Adipocyte (in vitro differentiated cells): ENCODE results near the gene CAMK1G.

ENCODE experiments used
- DNase-seq: peaks from one replicate; pipeline ENCODE4 v3.0.0-alpha.2; 2015; ENCODE audit warnings: low read depth
- H3K27me3 ChIP-seq: replicated peaks from 2 replicates; pipeline ENCODE4 v1.7.0; 2013; ENCODE audit warnings: mild to moderate bottlenecking, low read length, moderate library complexity; ENCODE audit not compliant: control insufficient read depth, insufficient read depth
- H3K36me3 ChIP-seq: 2 replicates; pipeline ENCODE4 v1.7.0; 2013; ENCODE audit warnings: low read length, mild to moderate bottlenecking, moderate library complexity; ENCODE audit not compliant: control insufficient read depth, insufficient read depth, severe bottlenecking
- H3K4me1 ChIP-seq: 2 replicates; pipeline ENCODE4 v1.7.0; 2013; ENCODE audit warnings: mild to moderate bottlenecking, low read length, moderate library complexity; ENCODE audit not compliant: control insufficient read depth, insufficient read depth
- H3K4me3 ChIP-seq: 2 replicates; pipeline ENCODE4 v1.7.0; 2013; ENCODE audit warnings: mild to moderate bottlenecking, low read length, moderate library complexity
- H3K9ac ChIP-seq: 2 replicates; pipeline ENCODE4 v1.7.0; 2013; ENCODE audit warnings: mild to moderate bottlenecking, low read length, moderate library complexity
- H3K9me3 ChIP-seq: 2 replicates; pipeline ENCODE4 v1.7.0; 2013; ENCODE audit warnings: mild to moderate bottlenecking, low read length, moderate library complexity; ENCODE audit not compliant: control insufficient read depth

CAMK1G gene

DNA sequence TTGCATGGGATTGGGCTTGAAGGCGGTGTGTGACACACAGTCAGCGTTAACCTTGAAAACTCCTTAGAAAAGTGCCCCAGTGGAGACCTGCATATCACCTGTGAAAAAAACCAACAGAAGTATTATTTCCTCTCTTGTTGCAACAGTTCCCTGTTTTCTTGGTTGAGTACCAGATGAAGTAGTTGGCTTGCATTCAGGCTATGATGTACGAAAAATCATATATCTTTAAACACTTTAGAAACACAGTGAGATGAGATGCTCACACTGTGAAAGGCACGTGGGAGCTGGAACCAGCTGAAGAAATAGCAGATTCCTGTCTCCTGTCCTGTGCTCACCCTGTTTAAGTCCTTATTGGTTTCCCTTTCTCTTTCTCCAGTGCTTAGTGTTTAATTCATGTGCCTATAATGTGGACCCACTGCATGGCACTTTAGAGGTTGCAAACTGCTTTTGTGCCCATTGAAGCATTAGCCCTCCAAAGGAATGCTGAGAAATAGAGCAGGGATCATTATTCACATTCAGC lies 2.8 kb downstream of the CAMK1G start:
- Histone ChIP-seq H3K4me1 (peaks cover 14% of the 10 kb centered on the region), H3K36me3 (no peaks in the 10 kb centered on the region), H3K9me3 (no peaks in the 10 kb centered on the region), H3K4me3 (no peak overlapping the region), H3K27me3 (no peaks in the 10 kb centered on the region), H3K9ac (no peak overlapping the region)
- no peak for DNase-seq

DNA sequence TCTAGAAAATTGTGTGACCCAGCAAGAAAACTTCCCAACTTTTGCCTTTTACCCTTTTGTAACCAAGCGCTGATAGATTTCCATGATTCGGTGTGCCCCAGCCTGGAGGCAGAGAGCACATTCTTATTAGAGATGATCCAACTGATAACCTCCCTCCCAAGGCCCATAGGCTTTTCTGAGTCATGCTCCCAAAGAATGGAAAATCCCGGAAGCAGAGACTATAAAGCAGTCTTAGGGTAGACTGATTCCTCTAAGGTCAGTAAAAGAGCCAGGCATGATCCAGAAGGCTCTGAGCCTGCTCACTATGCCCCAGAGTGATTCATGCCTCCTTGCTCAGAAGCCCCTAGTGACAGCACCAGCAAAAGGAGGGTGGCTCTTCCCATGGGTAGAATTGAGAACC lies 4.3 kb downstream of the CAMK1G start:
- peak; percentile 46 for DNase-seq
- H3K4me1 ChIP-seq = peaks cover 14% of the 10 kb centered on the region
- no peaks in the 10 kb centered on the region for H3K27me3 ChIP-seq
- no peak overlapping the region for H3K4me3 ChIP-seq
- H3K36me3 ChIP-seq = no peaks in the 10 kb centered on the region
- H3K9me3 ChIP-seq = no peaks in the 10 kb centered on the region
- H3K9ac ChIP-seq = no peak overlapping the region

- H3K4me1 ChIP-seq = peaks cover 12% of the 10 kb centered on the region
- peak; percentile 15 for DNase-seq
- no peaks in the 10 kb centered on the region for H3K36me3 ChIP-seq
Measured at GRCh38 chr1:209589440-209589839, 5.9 kb downstream of the CAMK1G start.

GRCh38 chr1:209589863-209590262 lies 6.3 kb downstream of the CAMK1G start:
- H3K4me1 ChIP-seq = peaks cover 12% of the 10 kb centered on the region
- no peaks in the 10 kb centered on the region for H3K27me3 ChIP-seq

More at GRCh38 chr1:209589440-209589839, 5.9 kb downstream of the CAMK1G start:
- Histone ChIP-seq H3K27me3 (no peaks in the 10 kb centered on the region), H3K4me3 (no peak overlapping the region), H3K9me3 (no peaks in the 10 kb centered on the region), H3K9ac (no peak overlapping the region)

DNA sequence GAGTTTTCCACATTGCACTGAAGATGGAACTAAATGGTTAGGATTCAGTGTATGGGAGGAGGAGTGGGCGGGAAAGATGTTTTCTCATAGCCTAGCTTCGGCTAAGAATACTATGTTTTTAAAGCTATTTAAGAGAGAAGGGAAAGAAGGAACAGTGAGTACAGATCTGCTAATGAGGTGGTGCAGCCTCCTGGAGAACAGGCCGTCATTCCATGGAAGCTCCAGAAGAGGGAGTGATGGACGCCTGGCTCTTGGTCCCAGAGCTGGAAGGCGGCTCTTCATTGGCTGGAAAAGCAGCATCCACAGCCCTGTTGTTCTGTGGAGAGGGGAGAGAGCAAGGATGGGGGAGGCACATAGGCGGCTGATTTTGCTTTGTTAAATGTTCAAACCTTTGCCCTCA lies 6.9 kb downstream of the CAMK1G start:
- Histone ChIP-seq H3K4me3 (no peak overlapping the region), H3K9me3 (no peaks in the 10 kb centered on the region), H3K9ac (no peak overlapping the region), H3K27me3 (no peaks in the 10 kb centered on the region), H3K36me3 (no peaks in the 10 kb centered on the region), H3K4me1 (peaks cover 8% of the 10 kb centered on the region)
- peak; percentile 55 for DNase-seq

More at GRCh38 chr1:209589863-209590262, 6.3 kb downstream of the CAMK1G start:
- no peak overlapping the region for H3K9ac ChIP-seq
- no peak overlapping the region for H3K4me3 ChIP-seq
- DNase-seq = no peak
- no peaks in the 10 kb centered on the region for H3K9me3 ChIP-seq
- H3K36me3 ChIP-seq = no peaks in the 10 kb centered on the region

GRCh38 chr1:209593747-209594146 lies 10.2 kb downstream of the CAMK1G start:
- no peak for DNase-seq
- no peaks in the 10 kb centered on the region for H3K9me3 ChIP-seq

GRCh38 chr1:209594440-209594839 lies 10.9 kb downstream of the CAMK1G start:
- Histone ChIP-seq H3K36me3 (no peaks in the 10 kb centered on the region), H3K9ac (no peak overlapping the region), H3K9me3 (no peaks in the 10 kb centered on the region), H3K27me3 (no peaks in the 10 kb centered on the region), H3K4me3 (no peak overlapping the region), H3K4me1 (no peaks in the 10 kb centered on the region)
- no peak for DNase-seq

More at GRCh38 chr1:209593747-209594146, 10.2 kb downstream of the CAMK1G start:
- H3K4me1 ChIP-seq = no peaks in the 10 kb centered on the region
- H3K27me3 ChIP-seq = no peaks in the 10 kb centered on the region
- H3K9ac ChIP-seq = no peak overlapping the region
- H3K4me3 ChIP-seq = no peak overlapping the region
- no peaks in the 10 kb centered on the region for H3K36me3 ChIP-seq

DNA sequence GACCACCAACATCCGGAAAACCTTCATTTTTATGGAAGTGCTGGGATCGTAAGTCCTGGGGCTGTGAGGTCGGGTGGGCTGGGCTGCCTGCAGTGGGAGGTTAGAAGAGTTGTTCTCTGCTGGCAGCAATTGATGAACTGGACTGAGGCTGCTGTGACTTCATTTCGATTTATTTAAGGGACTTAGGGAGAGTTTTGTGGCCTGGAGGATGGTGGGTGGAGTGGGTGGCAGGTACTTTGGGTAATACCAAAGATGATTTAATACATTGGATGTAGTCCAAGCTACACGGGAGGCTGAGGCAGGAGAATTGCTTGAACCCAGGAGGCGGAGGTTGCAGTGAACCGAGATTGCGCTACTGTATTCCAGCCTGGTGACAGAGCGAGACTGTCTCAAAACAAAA lies 11.5 kb downstream of the CAMK1G start:
- no peak for DNase-seq
- Histone ChIP-seq H3K9ac (no peak overlapping the region), H3K4me3 (no peak overlapping the region), H3K9me3 (no peaks in the 10 kb centered on the region), H3K36me3 (no peaks in the 10 kb centered on the region), H3K4me1 (no peaks in the 10 kb centered on the region), H3K27me3 (no peaks in the 10 kb centered on the region)

DNA sequence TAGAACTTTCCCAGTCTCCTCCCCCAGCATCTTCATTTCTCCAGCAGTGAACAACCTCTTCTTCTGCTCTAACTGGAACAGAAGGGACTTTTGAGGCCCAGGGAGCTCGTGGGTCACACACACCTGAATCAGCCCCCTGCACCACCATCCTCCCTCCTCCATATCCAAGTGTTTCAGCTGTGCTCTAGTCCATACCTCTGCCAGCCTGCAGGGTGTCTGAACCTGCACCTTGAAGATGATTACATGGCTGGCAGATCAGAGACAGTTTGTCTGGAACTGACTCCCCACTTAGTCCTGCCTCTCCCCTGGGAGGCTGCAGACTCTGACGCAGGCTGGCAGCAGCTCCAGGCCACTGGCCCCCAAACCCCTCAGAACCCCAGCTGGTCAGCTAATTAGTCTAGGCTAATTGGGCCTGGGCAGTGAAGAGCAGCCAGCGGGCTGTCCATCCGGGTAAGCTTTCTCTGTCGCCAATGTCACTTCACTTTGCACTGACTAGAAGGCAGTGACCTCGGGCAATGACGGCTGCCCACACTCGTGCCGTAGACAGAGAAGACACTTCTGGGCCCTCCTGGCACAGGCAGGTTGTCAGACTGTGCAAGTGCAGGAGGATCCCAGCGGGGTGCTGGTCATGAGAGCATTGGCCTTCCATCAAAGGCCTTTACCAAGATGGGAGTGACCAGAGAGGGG lies 12.2 kb downstream of the CAMK1G start:
- no peaks in the 10 kb centered on the region for H3K36me3 ChIP-seq
- no peak for DNase-seq
- H3K9ac ChIP-seq = no peak overlapping the region
- no peaks in the 10 kb centered on the region for H3K4me1 ChIP-seq
- H3K27me3 ChIP-seq = no peaks in the 10 kb centered on the region
- no peaks in the 10 kb centered on the region for H3K9me3 ChIP-seq
- no peak overlapping the region for H3K4me3 ChIP-seq

DNA sequence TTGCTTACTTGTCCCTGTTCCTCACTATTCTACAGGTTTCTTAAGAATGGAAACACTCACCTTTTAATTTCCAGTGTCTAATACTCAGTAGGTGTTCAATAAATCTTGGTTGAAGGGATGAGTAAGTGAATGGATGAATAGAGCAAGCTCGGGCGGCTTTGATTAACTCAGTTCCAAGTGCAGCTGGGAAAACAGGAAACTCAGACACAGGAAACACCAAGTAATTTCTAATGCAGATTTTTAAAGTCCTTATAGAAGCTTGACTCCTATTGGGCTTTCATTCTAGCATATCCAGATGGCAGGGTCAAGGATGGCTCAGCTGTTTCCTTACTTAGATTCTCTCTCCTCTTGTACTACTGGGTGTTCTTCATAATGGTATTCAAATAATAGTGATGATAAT lies 14.0 kb downstream of the CAMK1G start:
- Histone ChIP-seq H3K36me3 (no peaks in the 10 kb centered on the region), H3K9ac (no peak overlapping the region), H3K27me3 (no peaks in the 10 kb centered on the region), H3K4me3 (no peak overlapping the region), H3K4me1 (peaks cover 2% of the 10 kb centered on the region), H3K9me3 (no peaks in the 10 kb centered on the region)
- DNase-seq = no peak

DNA sequence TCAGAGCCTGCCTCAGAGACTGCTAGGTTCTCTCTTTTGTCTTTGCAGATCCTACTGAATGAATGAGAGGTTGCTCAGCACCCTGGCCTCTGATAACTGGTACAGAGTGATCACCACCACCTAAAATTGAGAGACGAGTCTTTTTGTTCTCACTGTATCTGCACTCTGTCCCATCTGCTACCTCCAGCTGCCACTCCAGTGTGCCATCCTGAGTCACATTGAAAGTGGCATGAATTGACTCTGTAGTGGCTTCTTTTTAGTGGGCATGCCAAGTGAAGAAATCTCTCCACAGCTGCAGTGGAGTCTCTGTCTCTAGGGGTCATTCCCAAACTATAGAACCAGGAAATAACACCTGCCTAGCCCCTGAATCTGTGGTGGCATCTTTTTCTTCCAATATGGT lies 14.7 kb downstream of the CAMK1G start:
- H3K9ac ChIP-seq = no peak overlapping the region
- DNase-seq = no peak
- H3K27me3 ChIP-seq = no peaks in the 10 kb centered on the region

DNA sequence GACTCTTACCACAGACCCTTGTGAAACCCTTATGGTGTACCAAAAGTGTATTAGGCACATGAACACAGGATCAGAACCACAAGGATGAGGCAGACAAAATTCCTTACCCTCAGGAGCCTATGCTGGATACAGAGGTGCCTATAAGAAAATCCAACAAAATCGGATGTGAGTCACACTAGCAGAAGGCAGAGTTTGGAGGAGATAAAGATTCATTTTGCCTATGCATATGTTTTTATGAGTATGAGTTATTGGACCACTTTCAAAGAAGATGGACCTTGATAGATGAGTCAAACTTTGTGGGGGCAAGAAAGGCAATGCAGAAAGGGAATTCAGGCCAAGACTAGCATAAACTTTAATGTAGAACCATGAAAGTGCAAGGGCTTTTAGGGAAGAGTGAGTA lies 17.0 kb downstream of the CAMK1G start:
- DNase-seq = no peak
- Histone ChIP-seq H3K36me3 (no peaks in the 10 kb centered on the region), H3K4me3 (no peak overlapping the region), H3K27me3 (no peaks in the 10 kb centered on the region), H3K4me1 (peaks cover 2% of the 10 kb centered on the region), H3K9ac (no peak overlapping the region), H3K9me3 (no peaks in the 10 kb centered on the region)

More for the DNA sequence above, 14.7 kb downstream of the CAMK1G start:
- Histone ChIP-seq H3K4me3 (no peak overlapping the region), H3K9me3 (no peaks in the 10 kb centered on the region), H3K4me1 (peaks cover 2% of the 10 kb centered on the region), H3K36me3 (no peaks in the 10 kb centered on the region)
